ENCODE data around the gene GFRA1.

DNA sequence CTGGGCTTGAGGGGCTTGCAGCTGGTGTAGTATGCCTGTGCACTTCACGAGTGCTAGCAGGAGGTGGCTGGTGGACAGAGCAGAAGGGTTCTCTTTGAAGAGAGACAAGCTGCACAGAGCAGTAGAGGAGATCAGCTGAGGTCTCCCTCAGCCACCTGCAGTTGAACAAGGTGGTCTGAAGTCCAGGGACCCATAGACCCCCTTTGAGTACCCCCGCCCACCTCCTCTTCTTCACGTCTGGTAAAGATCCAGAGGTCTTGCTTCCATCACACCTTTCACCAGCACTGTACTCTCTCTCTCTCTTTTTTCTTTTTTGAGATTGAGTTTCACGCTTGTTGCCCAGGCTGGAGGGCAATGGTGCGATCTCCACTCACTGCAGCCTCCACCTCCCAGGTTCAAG, 157.2 kb downstream of the GFRA1 start:
- TF ChIP-seq, protein P1, sequence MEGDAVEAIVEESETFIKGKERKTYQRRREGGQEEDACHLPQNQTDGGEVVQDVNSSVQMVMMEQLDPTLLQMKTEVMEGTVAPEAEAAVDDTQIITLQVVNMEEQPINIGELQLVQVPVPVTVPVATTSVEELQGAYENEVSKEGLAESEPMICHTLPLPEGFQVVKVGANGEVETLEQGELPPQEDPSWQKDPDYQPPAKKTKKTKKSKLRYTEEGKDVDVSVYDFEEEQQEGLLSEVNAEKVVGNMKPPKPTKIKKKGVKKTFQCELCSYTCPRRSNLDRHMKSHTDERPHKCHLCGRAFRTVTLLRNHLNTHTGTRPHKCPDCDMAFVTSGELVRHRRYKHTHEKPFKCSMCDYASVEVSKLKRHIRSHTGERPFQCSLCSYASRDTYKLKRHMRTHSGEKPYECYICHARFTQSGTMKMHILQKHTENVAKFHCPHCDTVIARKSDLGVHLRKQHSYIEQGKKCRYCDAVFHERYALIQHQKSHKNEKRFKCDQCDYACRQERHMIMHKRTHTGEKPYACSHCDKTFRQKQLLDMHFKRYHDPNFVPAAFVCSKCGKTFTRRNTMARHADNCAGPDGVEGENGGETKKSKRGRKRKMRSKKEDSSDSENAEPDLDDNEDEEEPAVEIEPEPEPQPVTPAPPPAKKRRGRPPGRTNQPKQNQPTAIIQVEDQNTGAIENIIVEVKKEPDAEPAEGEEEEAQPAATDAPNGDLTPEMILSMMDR (conservative IDR thresholded peaks at IDR 0.05; ENCODE audit: low read depth, low read length), result no peak
- no peak for TF ChIP-seq EZH2 (IDR thresholded peaks at IDR 0.05; ENCODE audit: borderline replicate concordance, low read depth, low read length, poor library complexity, severe bottlenecking)

Measured in A673 (cell line).